ENCODE data around the gene SPATA20. TPM values are rescaled to one million over a fixed set of nuclear protein-coding genes. Genes with fewer than 3 reads are reported as not detected.

SPATA20 gene
- total RNA-seq, 1 donor: 142 TPM

- Histone ChIP-seq H3K4me1 (ENCODE audit: insufficient read depth, low read length) (peaks cover 10% of the 10 kb centered on the region), H3K9me3 (ENCODE audit: low read depth, low read length) (no peaks in the 10 kb centered on the region), H2AFZ (ENCODE audit: low read length) (no peak overlapping the region), H3K36me3 (ENCODE audit: insufficient read depth, low read length) (peaks cover 5% of the 10 kb centered on the region), H4K20me1 (ENCODE audit: insufficient read depth, low read length) (peaks cover 9% of the 10 kb centered on the region), H3K27ac (ENCODE audit: low read depth, low read length) (no peak overlapping the region), H3K27me3 (ENCODE audit: insufficient read depth, low read length) (peaks cover 38% of the 10 kb centered on the region), H3K4me3 (ENCODE audit: insufficient read depth, low read length) (no peak overlapping the region), H3K4me2 (ENCODE audit: insufficient read depth, low read length) (no peak overlapping the region), H3K79me2 (ENCODE audit: insufficient read depth, low read length) (no peaks in the 10 kb centered on the region)
- TF ChIP-seq CTCF (IDR thresholded peaks at IDR 0.05; ENCODE audit: extremely low read depth, low read depth, low read length): no peak
- DNase-seq (ENCODE audit: insufficient read length, low spot score, missing footprints): no peak
Measured at GRCh38 chr17:50557630-50558029, 10.7 kb downstream of the SPATA20 start.

GRCh38 chr17:50558091-50558490, 11.1 kb downstream of the SPATA20 start:
- no peaks in the 10 kb centered on the region for H3K9me3 ChIP-seq (ENCODE audit: low read depth, low read length)
- H3K79me2 ChIP-seq (ENCODE audit: insufficient read depth, low read length): no peaks in the 10 kb centered on the region
- peaks cover 42% of the 10 kb centered on the region for H3K27me3 ChIP-seq (ENCODE audit: insufficient read depth, low read length)
- peaks cover 10% of the 10 kb centered on the region for H3K4me1 ChIP-seq (ENCODE audit: insufficient read depth, low read length)
- H3K4me3 ChIP-seq (ENCODE audit: insufficient read depth, low read length): no peak overlapping the region
- H2AFZ ChIP-seq (ENCODE audit: low read length): no peak overlapping the region
- peaks cover 5% of the 10 kb centered on the region for H3K36me3 ChIP-seq (ENCODE audit: insufficient read depth, low read length)
- DNase-seq (ENCODE audit: insufficient read length, low spot score, missing footprints): no peak
- H3K4me2 ChIP-seq (ENCODE audit: insufficient read depth, low read length): no peak overlapping the region
- TF ChIP-seq CTCF (IDR thresholded peaks at IDR 0.05; ENCODE audit: extremely low read depth, low read depth, low read length): no peak
- H4K20me1 ChIP-seq (ENCODE audit: insufficient read depth, low read length): peaks cover 9% of the 10 kb centered on the region
- H3K27ac ChIP-seq (ENCODE audit: low read depth, low read length): no peak overlapping the region

- Histone ChIP-seq H4K20me1 (ENCODE audit: insufficient read depth, low read length) (peaks cover 9% of the 10 kb centered on the region), H3K27me3 (ENCODE audit: insufficient read depth, low read length) (peaks cover 47% of the 10 kb centered on the region), H3K79me2 (ENCODE audit: insufficient read depth, low read length) (no peaks in the 10 kb centered on the region), H2AFZ (ENCODE audit: low read length) (no peak overlapping the region), H3K4me3 (ENCODE audit: insufficient read depth, low read length) (no peak overlapping the region), H3K36me3 (ENCODE audit: insufficient read depth, low read length) (peaks cover 5% of the 10 kb centered on the region), H3K27ac (ENCODE audit: low read depth, low read length) (no peak overlapping the region), H3K4me2 (ENCODE audit: insufficient read depth, low read length) (no peak overlapping the region), H3K4me1 (ENCODE audit: insufficient read depth, low read length) (peaks cover 10% of the 10 kb centered on the region), H3K9me3 (ENCODE audit: low read depth, low read length) (no peaks in the 10 kb centered on the region)
- no peak for DNase-seq (ENCODE audit: insufficient read length, low spot score, missing footprints)
- no peak for TF ChIP-seq CTCF (IDR thresholded peaks at IDR 0.05; ENCODE audit: extremely low read depth, low read depth, low read length)
Measured at GRCh38 chr17:50558581-50558940, 11.6 kb downstream of the SPATA20 start.

- Histone ChIP-seq H3K27me3 (ENCODE audit: insufficient read depth, low read length) (peaks cover 52% of the 10 kb centered on the region), H4K20me1 (ENCODE audit: insufficient read depth, low read length) (peaks cover 9% of the 10 kb centered on the region), H3K4me3 (ENCODE audit: insufficient read depth, low read length) (peak overlapping the region; percentile 67), H3K27ac (ENCODE audit: low read depth, low read length) (no peak overlapping the region), H3K79me2 (ENCODE audit: insufficient read depth, low read length) (no peaks in the 10 kb centered on the region), H3K4me2 (ENCODE audit: insufficient read depth, low read length) (peak overlapping the region; percentile 81), H3K9me3 (ENCODE audit: low read depth, low read length) (no peaks in the 10 kb centered on the region), H3K36me3 (ENCODE audit: insufficient read depth, low read length) (peaks cover 5% of the 10 kb centered on the region), H3K4me1 (ENCODE audit: insufficient read depth, low read length) (peaks cover 13% of the 10 kb centered on the region), H2AFZ (ENCODE audit: low read length) (no peak overlapping the region)
- DNase-seq (ENCODE audit: insufficient read length, low spot score, missing footprints): no peak
- no peak for TF ChIP-seq CTCF (IDR thresholded peaks at IDR 0.05; ENCODE audit: extremely low read depth, low read depth, low read length)
Measured at GRCh38 chr17:50558941-50559614, 12.1 kb downstream of the SPATA20 start.
